Stimulated activated naive CD4-positive, alpha-beta T cell (primary cell): Measurements from ENCODE around the gene PLVAP.

Source experiments
- DNase-seq, 6 experiments: peaks; one replicate each; lab custom pipeline; 2025; lab: John Stamatoyannopoulos, UW

The PLVAP gene

GRCh38 chr19:17321655-17322489 is 55.3 kb downstream of the PLVAP start:
- no peak for DNase-seq

- no peak for DNase-seq
Observed at GRCh38 chr19:17320435-17320834, 56.7 kb downstream of the PLVAP start.

DNA sequence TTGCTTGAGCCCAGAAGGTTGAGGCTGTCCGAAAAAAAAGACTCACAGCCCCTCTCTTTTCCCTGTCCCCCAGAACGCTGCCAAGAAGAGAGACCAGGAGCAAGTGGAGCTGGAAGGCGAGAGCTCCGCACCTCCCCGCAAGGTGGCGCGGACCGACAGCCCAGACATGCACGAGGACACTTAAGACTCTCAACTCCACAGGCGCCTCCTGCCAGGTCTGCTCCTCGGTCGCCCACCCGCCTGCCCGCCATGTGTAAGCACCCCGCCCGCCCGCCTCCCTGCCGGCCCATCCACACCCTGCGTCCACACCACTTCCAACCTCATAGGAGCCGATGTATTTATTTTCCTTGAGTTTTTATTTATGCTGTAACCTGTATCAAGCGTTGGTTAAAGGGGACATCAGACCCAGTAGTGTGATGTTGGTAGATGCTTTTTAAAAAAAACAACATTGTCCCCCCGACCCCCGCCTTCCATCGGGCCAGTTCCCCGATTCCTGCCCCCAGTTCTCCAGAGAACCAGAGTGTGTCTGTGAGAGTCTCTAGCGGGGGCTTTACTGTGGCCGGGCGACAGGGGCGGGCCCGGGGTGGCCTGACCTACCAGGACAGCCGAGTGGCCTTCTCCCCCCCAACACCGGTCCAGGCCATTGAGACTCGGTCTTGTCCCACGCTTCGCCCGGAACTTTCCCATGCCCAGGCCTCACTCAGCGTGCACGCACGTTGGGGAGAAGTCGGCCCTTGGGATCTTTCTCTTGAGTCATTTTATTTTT is 57.5 kb downstream of the PLVAP start:
- no peak for DNase-seq

DNA sequence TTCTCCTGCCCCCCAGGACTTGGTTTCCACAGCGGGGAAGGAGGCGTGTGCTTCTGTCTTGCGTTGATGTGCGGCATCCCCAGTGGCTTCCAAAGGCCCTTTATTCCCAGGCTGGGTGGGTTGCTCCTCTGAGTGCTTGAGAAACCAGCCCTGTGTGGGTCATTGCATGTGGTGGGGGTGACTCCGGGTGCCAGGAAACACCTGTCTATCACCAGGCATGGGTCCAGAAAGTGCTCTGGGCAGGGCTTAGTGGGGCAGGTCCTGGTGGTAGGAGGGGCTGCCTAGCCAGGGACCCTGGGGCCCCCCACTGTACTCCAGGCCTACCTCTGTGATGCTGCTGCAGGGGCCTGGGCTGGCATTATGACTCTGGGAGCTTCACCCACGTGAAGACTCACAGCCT is 58.2 kb downstream of the PLVAP start:
- no peak for DNase-seq

- DNase-seq = no peak
Observed at GRCh38 chr19:17314007-17314593, 63.0 kb downstream of the PLVAP start.

GRCh38 chr19:17312189-17313113 is 64.7 kb downstream of the PLVAP start:
- DNase-seq = no peak

GRCh38 chr19:17311455-17312188 is 65.5 kb downstream of the PLVAP start:
- no peak for DNase-seq

GRCh38 chr19:17309965-17310461 is 67.1 kb downstream of the PLVAP start:
- DNase-seq = peak in 3 of 6 experiments; percentile 45 to 61 (median 48)

- DNase-seq = peak; percentile 93 to 100 (median 99)
Observed at GRCh38 chr19:17309198-17309964, 67.8 kb downstream of the PLVAP start, which contains the start of gene DDA1. Gene DDA1, plus strand, starts transcription at chr19:17309563. Its CDS starts 92 bp downstream, at chr19:17309655.

DNA sequence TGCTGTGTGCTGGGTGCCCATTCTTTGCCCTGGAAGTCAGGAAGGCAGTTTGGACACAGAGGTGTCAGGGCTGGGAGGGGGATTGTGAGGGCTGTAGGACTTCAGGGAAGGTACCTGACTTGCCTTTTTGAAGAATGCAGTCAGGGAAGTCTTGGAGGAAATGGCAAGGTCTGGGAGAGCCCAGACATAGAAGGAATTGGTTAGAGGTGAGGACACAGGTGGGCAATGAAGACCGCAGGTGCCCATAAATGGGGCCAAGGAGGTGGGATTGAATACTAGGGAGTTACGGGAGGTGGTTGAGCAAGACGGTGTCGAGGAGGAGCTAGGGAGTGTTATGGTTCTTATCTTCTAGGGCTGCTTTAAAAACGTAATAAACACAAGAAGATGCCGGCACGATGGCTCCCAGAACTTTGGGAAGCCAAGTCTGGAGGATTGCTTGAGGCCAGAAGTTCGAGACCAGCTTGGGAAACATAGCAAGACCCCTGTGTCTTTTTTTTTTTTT is 69.2 kb downstream of the PLVAP start:
- no peak for DNase-seq

DNA sequence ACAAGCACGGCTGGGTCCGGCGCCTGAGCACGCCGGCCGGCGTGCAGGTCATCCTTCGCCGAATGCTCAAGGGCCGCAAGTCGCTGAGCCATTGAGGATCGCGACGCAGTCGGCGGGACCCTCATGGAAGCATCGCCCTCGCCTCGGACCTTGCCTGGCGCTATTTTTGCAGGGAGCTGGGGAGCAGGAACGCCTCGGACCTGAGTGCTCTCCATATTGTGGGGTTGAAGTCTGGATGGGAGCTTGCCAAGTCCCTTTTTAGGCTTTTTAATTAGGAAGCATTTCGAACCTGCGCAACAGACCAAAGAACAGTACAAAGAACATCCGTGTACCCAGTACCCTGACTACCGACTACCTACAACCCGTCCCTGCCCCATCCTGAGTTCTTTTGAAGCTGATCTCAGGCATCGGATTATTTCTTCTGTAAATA is 70.8 kb downstream of the PLVAP start:
- no peak for DNase-seq

GRCh38 chr19:17305517-17306284 is 71.4 kb downstream of the PLVAP start, which contains the start of gene MRPL34:
Gene MRPL34, plus strand, starts transcription at chr19:17305872. Its CDS starts 21 bp downstream, at chr19:17305893.
- DNase-seq = peak; percentile 81 to 94 (median 92)

GRCh38 chr19:17305216-17305516 is 72.0 kb downstream of the PLVAP start:
- no peak for DNase-seq

- peak in 1 of 6 experiments; percentile 11 for DNase-seq
Observed at GRCh38 chr19:17304386-17305215, 72.5 kb downstream of the PLVAP start.

DNA sequence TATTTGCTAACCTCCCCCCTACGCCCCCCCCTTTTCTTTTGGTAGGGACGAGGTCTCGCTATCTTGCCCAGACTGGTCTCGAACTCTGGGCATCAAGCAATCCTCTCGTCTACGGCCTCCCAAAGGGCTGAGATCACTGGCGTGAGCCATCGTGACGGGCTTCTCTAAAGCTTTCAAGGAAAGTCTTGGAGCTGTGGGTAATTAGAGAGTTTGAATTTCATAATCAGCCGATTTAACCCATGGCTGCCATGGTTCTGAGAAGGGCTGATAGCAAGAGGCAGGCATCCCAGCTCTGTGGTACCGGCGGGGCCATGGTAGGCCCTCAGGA is 73.2 kb downstream of the PLVAP start:
- no peak for DNase-seq

DNA sequence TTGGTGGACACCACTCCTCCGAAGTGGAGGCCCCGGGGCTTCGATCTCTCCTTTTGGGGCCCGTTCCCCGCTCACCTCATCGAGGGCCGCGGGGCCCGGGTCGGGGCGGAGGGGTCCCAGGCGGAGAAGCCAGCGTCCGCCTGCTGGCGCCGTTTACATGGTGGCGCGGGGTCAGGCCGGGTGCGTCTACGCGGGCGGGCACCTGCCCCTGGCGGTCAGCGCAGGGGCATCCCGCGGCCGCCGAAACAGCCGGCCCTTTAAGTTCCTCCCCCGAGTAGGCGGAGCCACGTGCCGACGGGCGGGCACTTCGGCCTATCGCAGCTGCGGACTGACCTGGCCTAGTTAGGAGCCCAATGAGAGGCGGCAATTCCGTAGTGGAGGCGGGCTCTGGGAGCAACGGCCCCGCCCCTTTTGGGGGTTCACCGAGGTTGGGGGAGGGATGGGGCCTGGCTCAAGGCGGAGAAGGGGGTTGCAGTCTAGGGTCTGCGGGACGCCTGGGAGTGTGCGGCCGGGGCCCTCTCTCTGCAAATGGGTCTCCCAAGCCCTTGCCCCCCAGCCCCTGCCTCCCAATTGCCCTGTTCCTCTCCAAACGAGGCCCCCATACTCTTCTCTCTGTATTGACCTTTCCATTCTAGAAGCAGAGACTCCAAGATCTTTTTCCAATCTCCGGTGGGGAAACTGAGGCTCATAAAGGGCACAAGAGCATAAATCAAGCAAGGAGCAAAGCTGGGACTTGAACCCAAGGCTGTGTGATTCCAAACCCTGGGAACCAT is 73.8 kb downstream of the PLVAP start, which contains the start of gene ABHD8:
ABHD8 (minus strand) TSS at position 259 of the 773 bp plus-strand sequence. CDS start 1,809 bp downstream, outside the sequence.
- DNase-seq = peak; percentile 80 to 93 (median 90)
